Gastrocnemius medialis (tissue), 4 donors: ENCODE measurements around the gene SMC4. TPM values are rescaled to one million over a fixed set of nuclear protein-coding genes. Genes with fewer than 3 reads are reported as not detected.

ENCODE experiments used
- ATAC-seq, 2 donors: fragments of 150-250 bp; one replicate each; pipeline ENCODE4 v1.9.1; 2016
- DNase-seq, 2 donors: peaks; one replicate each; pipeline ENCODE4 v3.0.0-alpha.2; 2019
- H3K27ac ChIP-seq, 4 donors: fragments of 200-600 bp; sonication (generic); 1 replicate in 1 of 4; 2 replicates in 3 of 4; pipeline ENCODE4 v1.5.1; 2016 to 2018; ENCODE audit warnings: mild to moderate bottlenecking in 2 of 4, moderate library complexity in 1 of 4
- H3K27me3 ChIP-seq, 3 donors: fragments of 200-600 bp; sonication (generic) in 2 of 3; 1 replicate in 1 of 3; 2 replicates in 2 of 3; pipeline versions ENCODE4 v1.5.1 to v1.6.0; 2016 to 2019; ENCODE audit warnings: mild to moderate bottlenecking in 1 of 3, moderate library complexity in 1 of 3
- H3K36me3 ChIP-seq, 2 donors: fragments of 200-600 bp; sonication (generic) in 1 of 2; one replicate each; pipeline ENCODE4 v1.5.1; 2017 to 2018
- H3K4me1 ChIP-seq, 2 donors: fragments of 200-600 bp; sonication (generic) in 1 of 2; one replicate each; pipeline ENCODE4 v1.5.1; 2016 to 2017; ENCODE audit warnings: mild to moderate bottlenecking in 2 of 2
- H3K4me3 ChIP-seq, 4 donors: fragments of 200-600 bp; sonication (generic) in 3 of 4; 1 replicate in 1 of 4; 2 replicates in 3 of 4; pipeline ENCODE4 v1.5.1; 2016 to 2019; ENCODE audit warnings: mild to moderate bottlenecking in 2 of 4
- H3K9me3 ChIP-seq, 3 donors: fragments of 200-600 bp; sonication (generic) in 2 of 3; 1 replicate in 1 of 3; 2 replicates in 2 of 3; pipeline ENCODE4 v1.5.1; 2016 to 2019
- POLR2A ChIP-seq, 2 donors: fragments of 450-650 bp; IDR thresholded peaks; one replicate each; pipeline ENCODE4 v1.6.1; 2017; ENCODE audit warnings: antibody characterized with exemption in 2 of 2, mild to moderate bottlenecking in 2 of 2, moderate library complexity in 2 of 2
- in situ Hi-C, 4 donors: fragments of 200-750 bp; cut with MboI; loops; one replicate each; pipeline versions ENCODE4 v1.15.0 to v1.8.0; 2017; ENCODE audit warnings: low sequenced_read_pairs in 4 of 4
- intact Hi-C: fragments of 100-400 bp; cut with DNase I; formaldehyde crosslinking; loops from one replicate; pipeline ENCODE4 v1.15.1; 2023; ENCODE audit warnings: low total_unique reads
- total RNA-seq, 4 donors: library from RNA; depleted of rRNA; stranded (reverse); fragments of >200 nt; gene quantifications; one replicate each; pipeline versions ENCODE4 v1.1.0 to v1.2.3, GENCODE V29; 2016
- TF ChIP-seq, protein P1 (sequence below), 5 experiments: fragments of 450-650 bp in 3 of 5; fragments of 200-600 bp in 2 of 5; sonication (generic) in 2 of 5; IDR thresholded peaks in 4 of 5; conservative IDR thresholded peaks in 1 of 5; 1 replicate in 4 of 5; 2 replicates in 1 of 5; pipeline ENCODE4 v1.5.1; 2016 to 2019; ENCODE audit warnings: antibody characterized with exemption in 5 of 5, mild to moderate bottlenecking in 3 of 5, moderate library complexity in 3 of 5

Gene SMC4
- total RNA-seq, 4 donors from 2014 or later = 7.2 to 24.3 (median 14.7) TPM

DNA sequence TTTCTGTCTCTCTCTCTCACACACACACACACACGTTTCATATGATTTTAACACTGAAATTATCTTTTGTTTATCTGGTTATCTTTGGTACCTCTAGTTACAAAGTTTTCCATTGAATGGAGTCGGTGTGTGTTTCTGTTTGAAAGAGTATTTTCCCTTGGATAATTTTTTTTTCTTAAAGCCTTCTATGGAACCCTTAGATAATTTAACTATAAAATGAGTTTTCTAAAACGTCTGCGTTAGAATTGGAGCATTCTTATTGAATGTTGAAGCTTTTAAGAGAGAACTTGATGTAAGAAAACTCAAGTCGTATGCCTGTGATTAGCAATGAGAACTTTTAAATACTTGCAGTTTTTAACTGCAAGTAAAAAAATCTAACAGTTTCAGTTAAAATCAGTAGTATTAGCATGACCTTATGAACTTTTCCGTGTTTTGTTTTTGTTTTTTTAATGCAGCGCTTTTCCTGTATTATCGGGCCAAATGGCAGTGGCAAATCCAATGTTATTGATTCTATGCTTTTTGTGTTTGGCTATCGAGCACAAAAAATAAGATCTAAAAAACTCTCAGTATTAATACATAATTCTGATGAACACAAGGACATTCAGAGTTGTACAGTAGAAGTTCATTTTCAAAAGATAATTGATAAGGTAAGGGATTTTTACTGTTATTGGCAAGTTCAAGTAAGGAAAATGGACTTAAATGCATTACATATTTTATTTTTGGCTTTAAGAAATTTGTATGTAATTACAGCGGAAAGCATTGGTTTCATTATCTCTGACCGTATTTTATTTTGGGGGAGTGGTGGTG is 3.0 kb downstream of the SMC4 start:
- intact Hi-C loops (no loop called here), in situ Hi-C loops (loop anchor here in 1 of 4 donors (25.0 kb wide), 1 partner anchor 365 kb away; no protein-coding TSS in a partner anchor)
- Histone ChIP-seq H3K9me3 (no peaks in the 10 kb centered on the region), H3K36me3 (no peaks in the 10 kb centered on the region), H3K27me3 (no peaks in the 10 kb centered on the region), H3K27ac (no peak overlapping the region), H3K4me3 (no peak overlapping the region), H3K4me1 (peaks cover 20 to 28% of the 10 kb centered on the region in 2 donors)
- TF ChIP-seq POLR2A (IDR thresholded peaks at IDR 0.05) = no peak
- TF ChIP-seq, protein P1, sequence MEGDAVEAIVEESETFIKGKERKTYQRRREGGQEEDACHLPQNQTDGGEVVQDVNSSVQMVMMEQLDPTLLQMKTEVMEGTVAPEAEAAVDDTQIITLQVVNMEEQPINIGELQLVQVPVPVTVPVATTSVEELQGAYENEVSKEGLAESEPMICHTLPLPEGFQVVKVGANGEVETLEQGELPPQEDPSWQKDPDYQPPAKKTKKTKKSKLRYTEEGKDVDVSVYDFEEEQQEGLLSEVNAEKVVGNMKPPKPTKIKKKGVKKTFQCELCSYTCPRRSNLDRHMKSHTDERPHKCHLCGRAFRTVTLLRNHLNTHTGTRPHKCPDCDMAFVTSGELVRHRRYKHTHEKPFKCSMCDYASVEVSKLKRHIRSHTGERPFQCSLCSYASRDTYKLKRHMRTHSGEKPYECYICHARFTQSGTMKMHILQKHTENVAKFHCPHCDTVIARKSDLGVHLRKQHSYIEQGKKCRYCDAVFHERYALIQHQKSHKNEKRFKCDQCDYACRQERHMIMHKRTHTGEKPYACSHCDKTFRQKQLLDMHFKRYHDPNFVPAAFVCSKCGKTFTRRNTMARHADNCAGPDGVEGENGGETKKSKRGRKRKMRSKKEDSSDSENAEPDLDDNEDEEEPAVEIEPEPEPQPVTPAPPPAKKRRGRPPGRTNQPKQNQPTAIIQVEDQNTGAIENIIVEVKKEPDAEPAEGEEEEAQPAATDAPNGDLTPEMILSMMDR (IDR thresholded peaks at IDR 0.05 in 4 of 5, conservative IDR thresholded peaks at IDR 0.05 in 1 of 5) = no peak
- ATAC-seq (no peak), DNase-seq (no peak)

DNA sequence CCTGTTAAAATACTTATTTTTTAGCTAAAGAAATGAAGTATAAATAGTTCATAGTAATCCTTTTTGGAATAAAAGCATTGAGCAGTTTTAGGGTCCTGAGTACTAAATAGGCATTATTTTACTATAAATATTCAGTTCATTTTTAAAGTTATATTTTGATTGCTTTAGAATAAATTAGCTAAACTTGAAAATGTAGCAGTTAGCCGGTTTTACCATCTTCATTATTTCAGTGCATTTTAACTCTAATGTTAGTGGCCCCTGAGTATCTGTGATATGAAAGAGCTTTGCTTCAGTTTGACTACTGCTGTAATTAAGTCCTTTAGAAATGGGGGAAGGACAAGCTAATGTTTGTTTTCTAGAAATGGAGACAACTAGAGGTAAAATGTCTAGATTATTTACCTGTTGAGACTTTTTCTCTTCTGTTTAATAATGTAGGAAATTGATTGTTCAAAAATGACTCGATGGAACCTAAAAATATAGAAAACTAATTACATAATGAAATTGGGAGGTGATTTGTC is 3.6 kb downstream of the SMC4 start:
- H3K9me3 ChIP-seq = no peaks in the 10 kb centered on the region
- DNase-seq (no peak), ATAC-seq (no peak)
- no peak overlapping the region for H3K27ac ChIP-seq
- no peak for TF ChIP-seq POLR2A (IDR thresholded peaks at IDR 0.05)
- TF ChIP-seq, protein P1 (IDR thresholded peaks at IDR 0.05 in 4 of 5, conservative IDR thresholded peaks at IDR 0.05 in 1 of 5) = no peak
- H3K36me3 ChIP-seq = no peaks in the 10 kb centered on the region
- peaks cover 19 to 27% of the 10 kb centered on the region in 2 donors for H3K4me1 ChIP-seq
- no peaks in the 10 kb centered on the region for H3K27me3 ChIP-seq
- no peak overlapping the region for H3K4me3 ChIP-seq
- intact Hi-C loops (no loop called here), in situ Hi-C loops (loop anchor here in 1 of 4 donors (25.0 kb wide), 1 partner anchor 366 kb away; no protein-coding TSS in a partner anchor)

DNA sequence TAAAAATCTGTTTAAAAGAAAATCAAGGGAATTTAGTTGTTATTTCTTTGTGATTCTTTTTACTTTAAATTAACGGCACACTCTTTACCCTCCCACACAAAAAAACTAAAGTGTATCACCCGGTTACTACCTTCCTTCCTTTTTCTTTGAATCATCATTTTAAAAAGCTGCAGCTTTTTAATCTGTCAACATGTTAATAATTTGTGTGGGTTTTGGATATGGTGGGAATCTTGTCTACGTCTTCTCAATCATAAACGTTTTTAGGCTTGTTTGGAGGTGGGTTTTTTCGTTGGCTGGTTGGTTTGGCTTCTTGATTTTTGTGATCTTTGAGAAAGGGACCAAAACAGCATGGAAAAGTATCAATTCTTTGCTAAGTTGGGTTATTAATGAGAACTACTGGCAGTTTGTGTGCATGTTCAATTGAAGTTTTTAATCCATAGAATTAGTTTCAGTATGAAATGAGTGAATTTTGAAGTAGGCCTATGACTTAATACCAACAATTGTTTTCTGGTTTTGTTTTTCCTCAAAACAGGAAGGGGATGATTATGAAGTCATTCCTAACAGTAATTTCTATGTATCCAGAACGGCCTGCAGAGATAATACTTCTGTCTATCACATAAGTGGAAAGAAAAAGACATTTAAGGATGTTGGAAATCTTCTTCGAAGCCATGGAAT is 4.5 kb downstream of the SMC4 start:
- DNase-seq (no peak), ATAC-seq (no peak)
- in situ Hi-C loops = loop anchor here in 1 of 4 donors (25.0 kb wide), 1 partner anchor 367 kb away; no protein-coding TSS in a partner anchor
- Histone ChIP-seq H3K4me1 (peaks cover 14 to 20% of the 10 kb centered on the region in 2 donors), H3K4me3 (no peak overlapping the region), H3K9me3 (no peaks in the 10 kb centered on the region), H3K36me3 (no peaks in the 10 kb centered on the region), H3K27ac (no peak overlapping the region), H3K27me3 (no peaks in the 10 kb centered on the region)
- intact Hi-C loops = no loop called here
- TF ChIP-seq, protein P1 (IDR thresholded peaks at IDR 0.05 in 4 of 5, conservative IDR thresholded peaks at IDR 0.05 in 1 of 5) = no peak
- TF ChIP-seq POLR2A (IDR thresholded peaks at IDR 0.05) = no peak

DNA sequence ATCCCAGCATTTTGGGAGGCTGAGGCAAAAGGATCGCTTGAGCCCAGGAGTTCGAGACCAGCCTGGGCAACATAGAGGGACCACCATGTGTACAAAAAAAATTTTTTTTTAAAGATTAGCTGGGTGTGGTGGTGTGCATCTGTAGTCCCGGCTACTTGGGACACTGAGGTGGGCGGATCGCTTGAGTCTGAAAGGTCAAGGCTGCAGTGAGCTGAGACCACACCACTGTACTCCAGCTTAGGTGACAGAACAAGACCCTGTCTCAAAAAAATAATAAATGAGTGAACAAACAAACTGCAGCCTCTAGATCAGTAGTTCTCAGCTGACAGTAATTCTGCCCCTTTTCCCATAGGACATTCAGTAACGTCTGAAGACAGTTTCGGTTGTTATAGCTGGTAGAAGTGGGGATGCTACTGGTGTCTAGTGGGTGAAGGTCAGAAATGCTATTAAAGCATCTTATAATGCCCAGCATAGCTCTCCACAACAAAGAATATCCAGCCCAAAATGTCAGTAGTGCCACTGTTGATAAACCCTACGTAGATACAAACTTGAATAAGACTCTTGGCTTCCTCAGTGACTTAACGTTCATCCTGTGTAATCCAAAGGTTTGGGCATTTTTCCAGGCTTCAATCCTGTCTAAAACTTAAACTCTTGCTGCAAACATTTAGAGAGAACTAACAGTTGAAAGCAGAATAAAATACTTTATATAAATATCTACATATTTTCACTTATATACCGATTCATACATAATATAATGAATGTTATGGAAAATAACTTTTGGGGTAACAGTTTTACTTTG is 10.6 kb downstream of the SMC4 start:
- peaks cover 0 to 8% of the 10 kb centered on the region in 2 donors for H3K36me3 ChIP-seq
- in situ Hi-C loops (loop anchor here (5.0 to 25.0 kb wide), 3 partner anchors 373 to 378 kb away; no protein-coding TSS in a partner anchor), intact Hi-C loops (loop anchor here (10.0 kb wide), 1 partner anchor 245 kb away; no protein-coding TSS in a partner anchor)
- no peak overlapping the region for H3K27ac ChIP-seq
- H3K4me3 ChIP-seq = no peak overlapping the region
- no peaks in the 10 kb centered on the region for H3K9me3 ChIP-seq
- TF ChIP-seq, protein P1 (IDR thresholded peaks at IDR 0.05 in 4 of 5, conservative IDR thresholded peaks at IDR 0.05 in 1 of 5) = no peak
- TF ChIP-seq POLR2A (IDR thresholded peaks at IDR 0.05) = no peak
- no peaks in the 10 kb centered on the region for H3K27me3 ChIP-seq
- H3K4me1 ChIP-seq = no peaks in the 10 kb centered on the region
- ATAC-seq (no peak), DNase-seq (no peak)
